HG03520 (cell line): ENCODE results near the gene GABRA5.
"Not testable (repeated sequence)": the region's sequence is repeated elsewhere in the genome, so short reads cannot be mapped to it uniquely, and the experiment has no call there.

ENCODE experiments used
- ATAC-seq: cut with Tn5 transposase; IDR thresholded peaks from one replicate; pipeline ENCODE4 v1.9.1; 2021; ENCODE audit warnings: mild to moderate bottlenecking, moderate library complexity; ENCODE audit not compliant: unreplicated experiment

GABRA5 gene

GRCh38 chr15:26866298-26867199 is at the start of gene GABRA5:
GABRA5 (plus strand) TSS chr15:26867062; CDS start chr15:26869249, 2,187 bp downstream.
- no peak for ATAC-seq

GRCh38 chr15:26831191-26831590 is 35.7 kb upstream of the GABRA5 start:
- not testable (repeated sequence) for ATAC-seq

DNA sequence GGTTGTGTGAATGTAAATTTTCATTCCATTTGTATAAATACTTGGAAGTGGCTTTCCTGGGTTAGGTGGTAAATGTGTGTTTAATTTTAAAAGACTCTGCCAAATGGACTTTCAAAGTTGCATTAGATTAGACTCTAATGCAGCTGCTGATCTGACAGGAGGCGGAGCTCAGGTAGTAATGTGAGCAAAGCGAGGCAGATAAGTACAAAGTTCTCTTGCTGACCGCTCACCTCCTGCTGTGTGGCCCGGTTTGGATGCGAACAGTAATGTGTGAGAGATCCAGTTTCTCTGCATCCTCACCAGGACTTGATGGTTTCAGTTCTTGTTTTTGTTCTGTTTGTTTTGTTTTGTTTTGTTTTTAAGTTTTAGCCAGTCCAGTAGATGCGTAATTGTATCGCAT is 34.9 kb upstream of the GABRA5 start:
- no peak for ATAC-seq

DNA sequence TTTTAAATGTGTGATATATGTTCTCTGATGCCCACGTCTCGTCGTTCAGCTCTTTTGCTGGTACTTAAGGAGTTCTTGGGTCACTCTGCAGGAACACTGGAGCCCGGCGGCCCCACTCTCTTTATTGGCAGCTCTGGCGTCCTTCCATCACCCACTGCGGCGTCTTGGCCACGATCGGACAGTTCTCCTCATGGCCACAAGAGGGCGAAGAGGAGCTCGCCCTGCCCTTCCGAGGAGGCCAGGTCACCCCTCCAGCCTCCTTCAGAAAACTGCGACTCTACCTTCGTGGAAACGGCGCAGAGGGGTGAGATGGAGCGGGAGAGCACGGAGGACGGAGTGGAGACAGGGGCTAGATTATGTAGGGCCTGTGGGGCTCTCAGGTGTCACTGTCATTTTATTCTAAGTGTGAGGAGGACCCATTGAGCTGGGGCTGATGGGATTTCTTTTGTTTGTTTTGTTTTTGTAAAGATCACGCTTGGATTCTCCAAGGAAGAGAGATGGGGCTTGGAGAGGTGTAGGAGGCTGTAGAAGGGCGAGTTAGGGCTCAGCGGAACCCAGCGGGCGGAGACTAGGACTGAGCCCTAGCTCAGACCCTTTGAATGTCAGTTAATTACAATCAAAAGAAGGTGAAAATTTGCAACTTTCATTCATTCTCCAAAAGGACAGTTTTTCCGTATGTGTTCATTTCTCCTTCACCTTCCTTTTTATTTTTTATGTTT is 28.0 kb upstream of the GABRA5 start:
- no peak for ATAC-seq

- ATAC-seq, result no peak
Observed at GRCh38 chr15:26841514-26841913, 25.3 kb upstream of the GABRA5 start.

- no peak for ATAC-seq
Observed at GRCh38 chr15:26841941-26842340, 24.9 kb upstream of the GABRA5 start.

DNA sequence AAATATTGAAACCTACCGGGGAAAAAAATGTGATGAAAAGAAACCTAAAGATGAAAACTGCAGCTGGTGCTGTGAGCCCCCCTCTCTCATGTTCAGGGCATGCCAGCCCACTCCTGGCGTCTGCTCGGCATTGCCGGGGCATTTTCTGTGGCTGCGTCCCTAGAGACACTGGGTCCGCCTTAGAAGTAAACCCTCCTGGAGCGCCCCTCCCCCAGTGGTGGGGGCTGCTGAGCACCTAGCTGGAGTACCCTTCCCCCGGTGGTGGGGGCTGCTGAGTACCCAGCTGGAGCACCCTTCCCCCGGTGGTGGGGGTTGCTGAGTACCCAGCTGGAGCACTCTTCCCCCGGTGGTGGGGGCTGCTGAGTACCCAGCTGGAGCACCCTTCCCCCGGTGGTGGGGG is 24.5 kb upstream of the GABRA5 start:
- ATAC-seq, result no peak

DNA sequence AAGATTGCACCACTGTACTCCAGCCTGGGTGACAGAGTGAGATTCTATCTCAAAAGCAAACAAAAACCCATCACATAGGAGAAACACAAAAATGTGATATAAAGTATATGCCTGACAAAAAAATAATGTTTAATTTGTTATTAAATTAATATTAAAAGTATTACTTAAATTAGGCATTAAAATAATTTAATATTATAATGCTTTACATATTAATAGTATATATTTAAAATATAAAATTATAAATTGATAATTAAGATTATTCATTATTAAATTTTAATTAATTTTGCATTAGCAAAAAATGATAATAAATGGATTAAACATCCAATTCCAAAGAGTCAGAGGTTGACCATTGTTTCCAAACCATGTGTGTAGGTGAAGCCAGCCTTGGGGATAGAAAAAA is 22.0 kb upstream of the GABRA5 start:
- no peak for ATAC-seq

- no peak for ATAC-seq
Observed at GRCh38 chr15:26848498-26848897, 18.4 kb upstream of the GABRA5 start.

GRCh38 chr15:26850161-26850560 is 16.7 kb upstream of the GABRA5 start:
- no peak for ATAC-seq

DNA sequence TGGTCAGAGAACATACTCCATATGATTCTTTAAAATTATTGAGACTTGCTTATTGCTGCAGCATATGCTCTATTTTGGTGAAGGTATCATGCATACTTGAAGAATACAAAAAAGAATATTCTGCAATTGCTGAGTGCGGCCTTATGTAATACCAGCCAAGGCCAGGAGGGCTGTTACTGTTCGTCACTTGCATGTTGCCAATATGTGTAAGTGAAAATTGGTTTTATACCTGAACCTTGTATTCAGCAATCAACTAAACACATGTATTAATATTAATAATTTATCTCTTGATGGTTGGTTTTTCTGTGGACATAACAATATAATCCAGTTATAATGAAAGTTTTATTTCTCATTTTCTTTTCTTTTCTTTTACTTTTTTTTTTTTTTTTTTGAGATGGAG is 13.9 kb upstream of the GABRA5 start:
- no peak for ATAC-seq

DNA sequence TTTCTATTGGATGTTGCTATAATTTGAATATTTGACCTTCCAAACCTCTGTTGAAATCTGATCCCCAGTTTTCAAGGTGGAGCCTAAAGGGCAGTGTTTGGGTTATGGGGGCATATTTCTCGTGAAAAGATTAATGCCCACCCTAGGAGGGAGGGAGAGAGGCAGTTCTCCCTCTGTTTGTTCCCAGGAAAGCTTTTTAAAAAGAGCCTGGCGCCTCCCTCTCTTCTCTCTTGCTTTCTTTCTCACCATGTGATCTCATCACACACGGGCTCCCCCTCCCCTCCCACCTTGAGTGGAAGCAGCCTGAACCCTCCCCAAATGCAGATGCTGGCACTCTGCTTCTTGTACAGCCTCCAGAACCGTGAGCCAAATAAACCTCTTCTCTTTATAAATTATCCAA is 12.4 kb upstream of the GABRA5 start:
- no peak for ATAC-seq

DNA sequence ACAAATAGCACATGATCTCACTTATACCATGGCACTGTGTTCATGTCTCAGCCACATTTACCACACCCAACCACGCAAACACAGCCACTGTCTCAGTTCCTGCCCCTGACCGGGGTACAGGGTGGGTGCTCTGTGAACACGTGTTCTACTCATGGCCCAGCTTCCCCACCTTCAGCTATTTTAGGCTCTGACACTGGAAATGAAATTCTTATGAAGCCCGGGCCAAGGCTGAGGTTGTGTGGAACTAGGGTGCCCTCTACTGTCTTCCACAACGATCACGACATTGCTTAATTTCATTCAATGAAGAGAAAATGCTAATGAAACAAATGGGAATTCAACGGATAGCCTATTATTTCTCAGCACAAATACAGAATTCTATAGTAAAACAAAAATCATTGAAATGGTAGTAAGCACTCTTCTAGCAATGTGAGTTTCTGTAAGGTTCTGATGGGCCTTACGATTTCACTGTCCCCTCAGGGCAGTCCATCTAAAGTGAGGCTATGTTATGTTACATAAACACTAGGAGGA is 2.1 kb upstream of the GABRA5 start:
- ATAC-seq, result no peak

DNA sequence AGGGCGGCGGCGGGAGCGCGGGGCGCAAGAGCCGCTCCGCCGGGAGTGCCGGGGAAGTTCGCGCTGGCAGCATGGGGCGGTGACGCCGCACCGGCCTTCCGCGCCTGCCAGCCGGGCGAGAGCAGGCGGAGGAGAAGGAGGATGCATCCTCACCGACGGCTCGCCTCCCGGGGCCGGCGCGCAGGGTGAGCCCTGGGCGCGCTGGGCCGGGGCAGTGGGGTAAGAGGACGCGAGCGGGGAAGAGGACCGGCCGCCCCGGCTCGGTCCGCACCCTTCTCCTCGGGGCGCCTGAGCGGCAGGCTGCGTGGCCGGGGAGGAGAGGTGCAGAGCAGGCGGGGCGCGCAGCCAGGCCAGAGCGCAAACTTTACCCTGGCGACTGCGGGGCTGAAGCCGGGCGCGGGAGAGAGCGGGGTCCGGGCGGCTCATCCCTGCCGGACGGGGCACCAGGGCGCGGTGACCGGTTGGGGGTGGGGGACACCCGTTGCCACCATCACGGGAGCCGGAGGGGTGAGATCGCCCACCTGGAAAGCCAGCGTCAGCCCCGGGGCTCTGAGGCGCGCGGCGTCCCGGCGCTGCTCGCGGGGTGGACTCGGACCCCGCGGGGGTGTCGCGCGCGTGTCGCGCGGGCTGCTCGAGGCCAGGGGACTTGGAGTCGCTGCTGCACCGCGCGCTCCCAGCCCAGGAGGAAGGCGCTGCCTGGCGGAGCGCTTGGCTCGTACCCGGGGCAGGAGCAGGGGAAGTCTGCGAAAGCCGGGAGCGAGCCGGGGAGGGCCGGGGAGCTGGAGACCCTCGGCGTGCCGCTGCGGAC is 542 bp downstream of the GABRA5 start:
- ATAC-seq, result no peak

- no peak for ATAC-seq
Observed at GRCh38 chr15:26868029-26868685, 1.3 kb downstream of the GABRA5 start.

DNA sequence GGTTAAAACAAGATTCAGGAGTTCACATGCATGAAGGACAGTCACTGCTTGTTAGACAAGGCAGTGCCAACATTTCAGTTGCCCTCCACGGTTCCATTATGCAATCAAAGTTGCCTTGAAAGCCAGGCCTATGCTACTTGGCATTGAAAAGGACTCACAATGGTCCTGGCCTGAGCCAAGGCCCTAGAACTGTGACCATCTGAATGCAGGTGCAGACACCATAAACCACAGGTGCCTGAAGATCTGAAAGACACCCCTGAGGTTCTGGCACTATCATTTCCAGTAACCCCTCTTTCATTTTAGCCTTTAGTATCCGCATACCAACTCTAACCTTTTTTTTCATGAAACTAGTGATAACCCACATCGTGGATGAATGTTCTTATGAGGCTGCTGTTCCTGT is 2.8 kb downstream of the GABRA5 start:
- no peak for ATAC-seq

- ATAC-seq, result no peak
Observed at GRCh38 chr15:26870346-26870745, 3.5 kb downstream of the GABRA5 start.

DNA sequence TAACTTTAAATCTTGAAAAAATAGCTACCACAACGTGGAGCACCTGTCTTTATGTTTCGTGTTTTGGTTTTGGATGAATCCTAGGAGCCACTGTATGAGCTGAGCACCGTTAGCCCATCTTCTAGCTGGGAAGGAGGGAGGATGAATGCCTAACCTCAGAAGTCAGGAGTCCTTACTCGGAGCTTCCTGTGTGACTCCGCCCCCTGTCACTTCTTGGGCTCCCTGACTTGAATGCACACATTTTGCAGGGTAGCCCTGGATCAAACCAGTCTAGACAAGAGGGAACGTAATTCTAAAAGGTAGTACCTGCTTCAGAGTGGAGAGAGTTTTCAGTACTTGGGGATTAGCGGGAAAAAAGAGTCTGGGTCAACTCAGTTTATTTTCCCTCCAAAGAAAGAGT is 5.3 kb downstream of the GABRA5 start:
- ATAC-seq, result no peak

GRCh38 chr15:26873846-26874245 is 7.0 kb downstream of the GABRA5 start:
- ATAC-seq, result no peak

DNA sequence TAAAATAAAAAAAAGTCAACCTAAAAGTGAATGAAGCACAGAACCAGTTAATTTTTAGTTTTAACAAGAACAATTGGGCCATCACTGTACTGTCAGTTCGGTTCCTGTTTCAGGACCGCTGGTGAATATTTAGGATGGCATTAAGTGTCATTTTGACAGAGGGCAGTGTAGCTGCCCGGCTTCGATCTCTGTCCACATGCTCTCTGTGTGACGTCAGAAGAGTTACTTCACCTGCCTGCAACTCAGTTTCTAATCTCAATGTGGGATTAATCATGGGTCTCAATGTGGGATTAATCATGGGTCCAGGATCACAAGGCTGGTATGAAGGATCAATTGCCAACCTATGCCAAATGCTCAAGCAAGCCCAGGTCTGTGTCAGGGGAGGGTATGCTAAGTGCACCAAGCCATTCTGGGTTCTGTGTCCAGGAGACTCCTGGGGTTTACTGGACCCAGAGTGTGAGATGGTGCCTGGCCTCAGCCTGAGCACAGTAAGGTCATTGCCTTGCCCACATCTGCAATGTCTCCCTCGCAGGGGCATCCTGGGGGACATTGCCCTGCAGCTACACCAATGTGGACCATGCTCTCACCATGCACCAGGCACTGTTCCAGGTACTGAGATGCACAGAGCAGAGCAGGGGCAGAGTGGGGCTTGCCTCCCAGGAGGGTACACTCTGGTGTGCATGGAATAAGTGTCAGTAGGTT is 8.1 kb downstream of the GABRA5 start:
- ATAC-seq, result no peak
